Measurements from ENCODE around the gene CNTNAP4. TPM values are rescaled to one million over a fixed set of nuclear protein-coding genes. Genes with fewer than 3 reads are reported as not detected.

CNTNAP4 gene
- total RNA-seq, 1 experiment from 2014 or later, result not detected

DNA sequence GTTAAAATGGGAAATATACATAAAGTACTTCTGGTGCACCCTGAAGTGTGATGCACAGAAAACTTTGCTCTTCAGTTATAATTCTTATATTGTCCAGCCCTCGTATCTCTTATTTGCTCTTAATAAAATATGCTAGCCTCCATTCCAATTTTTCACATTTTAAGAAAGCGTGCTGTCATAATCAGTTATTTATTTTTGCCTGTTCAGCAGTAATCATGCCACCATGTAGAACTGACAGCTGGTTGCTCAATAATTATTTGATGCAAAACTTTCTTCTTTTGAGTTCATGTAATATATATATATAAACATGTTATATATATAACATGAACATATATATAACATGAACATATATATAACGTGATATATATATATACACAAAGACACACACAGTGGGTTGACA is 294.6 kb downstream of the CNTNAP4 start:
- H3K4me3 ChIP-seq, result no peak overlapping the region
- ChIA-PET POLR2A (ENCODE audit: unreplicated experiment) (no interaction called here), CTCF (no interaction called here)
- peaks cover 36% of the 10 kb centered on the region for H3K27me3 ChIP-seq (ENCODE audit: insufficient read depth, low read depth)
- no TSS peak for BruUV-seq (replicated peaks)
- intact Hi-C loops (cut with micrococcal nuclease; ENCODE audit: unreplicated experiment), result no loop called here
- H3F3A ChIP-seq (ENCODE audit: insufficient read depth, low read depth), result no peaks in the 10 kb centered on the region
- no peaks in the 10 kb centered on the region for H3K36me3 ChIP-seq (ENCODE audit: low read depth)
- H3K4me2 ChIP-seq, result no peak overlapping the region
- H3K9me3 ChIP-seq (ENCODE audit: insufficient read depth, low read depth), result no peaks in the 10 kb centered on the region
- TF ChIP-seq EZH2 (IDR thresholded peaks at IDR 0.05; ENCODE audit: low read depth), result no peak
- TF ChIP-seq, protein P1, sequence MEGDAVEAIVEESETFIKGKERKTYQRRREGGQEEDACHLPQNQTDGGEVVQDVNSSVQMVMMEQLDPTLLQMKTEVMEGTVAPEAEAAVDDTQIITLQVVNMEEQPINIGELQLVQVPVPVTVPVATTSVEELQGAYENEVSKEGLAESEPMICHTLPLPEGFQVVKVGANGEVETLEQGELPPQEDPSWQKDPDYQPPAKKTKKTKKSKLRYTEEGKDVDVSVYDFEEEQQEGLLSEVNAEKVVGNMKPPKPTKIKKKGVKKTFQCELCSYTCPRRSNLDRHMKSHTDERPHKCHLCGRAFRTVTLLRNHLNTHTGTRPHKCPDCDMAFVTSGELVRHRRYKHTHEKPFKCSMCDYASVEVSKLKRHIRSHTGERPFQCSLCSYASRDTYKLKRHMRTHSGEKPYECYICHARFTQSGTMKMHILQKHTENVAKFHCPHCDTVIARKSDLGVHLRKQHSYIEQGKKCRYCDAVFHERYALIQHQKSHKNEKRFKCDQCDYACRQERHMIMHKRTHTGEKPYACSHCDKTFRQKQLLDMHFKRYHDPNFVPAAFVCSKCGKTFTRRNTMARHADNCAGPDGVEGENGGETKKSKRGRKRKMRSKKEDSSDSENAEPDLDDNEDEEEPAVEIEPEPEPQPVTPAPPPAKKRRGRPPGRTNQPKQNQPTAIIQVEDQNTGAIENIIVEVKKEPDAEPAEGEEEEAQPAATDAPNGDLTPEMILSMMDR (conservative IDR thresholded peaks at IDR 0.05), result no peak
- H3K79me2 ChIP-seq (ENCODE audit: low read depth), result no peaks in the 10 kb centered on the region
- H3K27ac ChIP-seq, result no peak overlapping the region
- H4K20me1 ChIP-seq (ENCODE audit: insufficient read depth), result no peaks in the 10 kb centered on the region
- no peak overlapping the region for H2AFZ ChIP-seq
- no peaks in the 10 kb centered on the region for H3K9me2 ChIP-seq (ENCODE audit: insufficient read depth)
- H3K4me1 ChIP-seq (replicated peaks; ENCODE audit: insufficient read depth), result no peaks in the 10 kb centered on the region
- no peak for DNase-seq

DNA sequence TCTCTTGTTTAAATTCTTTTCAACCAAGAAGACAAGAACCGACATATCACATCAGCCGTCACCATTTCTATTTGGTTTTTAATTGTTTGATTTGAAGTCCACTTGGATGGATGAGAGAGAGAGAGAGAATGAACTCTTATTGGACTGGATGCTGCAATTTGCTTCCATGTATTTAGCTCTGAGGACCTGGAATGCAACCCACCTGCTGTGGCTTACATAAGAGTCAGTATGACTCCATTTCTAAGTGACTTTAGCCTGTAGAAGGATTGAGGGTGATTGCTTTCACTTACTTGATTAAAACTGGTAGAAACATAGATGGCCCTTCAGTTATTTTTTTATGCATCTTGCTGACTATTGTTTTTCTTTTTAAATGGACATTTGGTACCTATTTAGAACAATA is 296.1 kb downstream of the CNTNAP4 start:
- H2AFZ ChIP-seq, result no peak overlapping the region
- H4K20me1 ChIP-seq (ENCODE audit: insufficient read depth), result no peaks in the 10 kb centered on the region
- BruUV-seq (replicated peaks), result no TSS peak
- H3K79me2 ChIP-seq (ENCODE audit: low read depth), result no peaks in the 10 kb centered on the region
- no peaks in the 10 kb centered on the region for H3K36me3 ChIP-seq (ENCODE audit: low read depth)
- H3F3A ChIP-seq (ENCODE audit: insufficient read depth, low read depth), result no peaks in the 10 kb centered on the region
- H3K4me3 ChIP-seq, result no peak overlapping the region
- ChIA-PET POLR2A (ENCODE audit: unreplicated experiment) (no interaction called here), CTCF (no interaction called here)
- no peaks in the 10 kb centered on the region for H3K9me2 ChIP-seq (ENCODE audit: insufficient read depth)
- no peak overlapping the region for H3K4me2 ChIP-seq
- intact Hi-C loops (cut with micrococcal nuclease; ENCODE audit: unreplicated experiment), result no loop called here
- no peak for DNase-seq
- peaks cover 38% of the 10 kb centered on the region for H3K27me3 ChIP-seq (ENCODE audit: insufficient read depth, low read depth)
- TF ChIP-seq EZH2 (IDR thresholded peaks at IDR 0.05; ENCODE audit: low read depth), result no peak
- TF ChIP-seq, protein P1 (conservative IDR thresholded peaks at IDR 0.05), result no peak
- H3K9me3 ChIP-seq (ENCODE audit: insufficient read depth, low read depth), result no peaks in the 10 kb centered on the region
- H3K4me1 ChIP-seq (replicated peaks; ENCODE audit: insufficient read depth), result no peaks in the 10 kb centered on the region
- no peak overlapping the region for H3K27ac ChIP-seq

DNA sequence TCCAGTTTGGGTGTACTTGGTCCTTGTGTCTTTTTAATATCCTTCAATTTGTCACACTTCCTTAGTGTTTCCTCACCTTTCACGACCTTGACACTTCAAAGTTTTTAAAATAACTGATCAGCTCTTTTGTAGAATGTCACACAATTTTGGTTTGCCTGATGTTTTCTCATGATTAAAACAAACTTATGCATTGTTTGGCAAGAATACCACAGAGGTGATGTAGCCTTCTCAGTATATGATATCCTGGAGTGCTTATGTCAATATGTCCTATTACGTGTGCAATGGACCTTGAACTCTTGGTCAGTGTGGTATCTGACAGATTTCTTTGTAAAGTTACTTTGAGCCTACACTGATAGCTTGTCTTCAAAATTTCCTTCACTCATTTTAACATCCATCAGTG is 297.4 kb downstream of the CNTNAP4 start:
- Histone ChIP-seq H3K36me3 (ENCODE audit: low read depth) (no peaks in the 10 kb centered on the region), H3K9me2 (ENCODE audit: insufficient read depth) (no peaks in the 10 kb centered on the region), H3K27me3 (ENCODE audit: insufficient read depth, low read depth) (peaks cover 38% of the 10 kb centered on the region), H3K79me2 (ENCODE audit: low read depth) (no peaks in the 10 kb centered on the region), H3K4me3 (no peak overlapping the region), H3K4me1 (replicated peaks; ENCODE audit: insufficient read depth) (no peaks in the 10 kb centered on the region; the same call in 1 of the 2 replicates), H2AFZ (no peak overlapping the region), H3K9me3 (ENCODE audit: insufficient read depth, low read depth) (no peaks in the 10 kb centered on the region; the same call in 1 of the 2 replicates), H3K4me2 (no peak overlapping the region), H4K20me1 (ENCODE audit: insufficient read depth) (no peaks in the 10 kb centered on the region), H3K27ac (no peak overlapping the region), H3F3A (ENCODE audit: insufficient read depth, low read depth) (no peaks in the 10 kb centered on the region)
- intact Hi-C loops (cut with micrococcal nuclease; ENCODE audit: unreplicated experiment), result no loop called here
- CTCF ChIA-PET, result no interaction called here
- BruUV-seq (replicated peaks), result no TSS peak
- POLR2A ChIA-PET (ENCODE audit: unreplicated experiment), result no interaction called here
- no peak for TF ChIP-seq EZH2 (IDR thresholded peaks at IDR 0.05; ENCODE audit: low read depth)
- TF ChIP-seq, protein P1 (conservative IDR thresholded peaks at IDR 0.05), result no peak
- DNase-seq, result no peak
